OCI-LY7 (cell line): ENCODE results near the gene MAP3K5.

Source experiments
- CTCF ChIP-seq: fragments of 200-600 bp; sonication (generic); conservative IDR thresholded peaks from 2 replicates; pipeline ENCODE4 v1.5.1; 2014; ENCODE audit warnings: mild to moderate bottlenecking, antibody characterized with exemption, low read length, moderate library complexity, mixed read lengths
- EZH2phosphoT487 ChIP-seq: fragments of 200-600 bp; sonication (generic); IDR thresholded peaks from 2 replicates; pipeline ENCODE4 v1.6.1; 2018; ENCODE audit warnings: low read depth, borderline replicate concordance, mild to moderate bottlenecking, mixed run types, antibody characterized with exemption, low read length, moderate library complexity, mixed read lengths

GRCh38 chr6:136716917-136717715, 75.2 kb downstream of the MAP3K5 start:
- TF ChIP-seq CTCF, result no peak
- no peak for TF ChIP-seq EZH2phosphoT487
